SH-SY5Y (cell line): ENCODE results near the gene FEZF1.

Experiments used
- GATA2 ChIP-seq: IDR thresholded peaks from 2 replicates; pipeline ENCODE4 v1.6.1; 2011; ENCODE audit warnings: mild to moderate bottlenecking, low read depth, low read length
- GATA3 ChIP-seq: IDR thresholded peaks from 2 replicates; pipeline ENCODE4 v1.6.1; 2011; ENCODE audit warnings: low read depth, mild to moderate bottlenecking, low read length, moderate library complexity

GRCh38 chr7:122304319-122304975 is at the start of gene FEZF1:
- TF ChIP-seq GATA2 (no peak), GATA3 (no peak)
